Right lobe of liver (tissue), 4 donors: ENCODE measurements around the gene CRIM1.

ENCODE experiments used
- POLR2A ChIP-seq: fragments of 450-650 bp; IDR thresholded peaks from one replicate; pipeline ENCODE4 v1.6.1; 2017; ENCODE audit warnings: antibody characterized with exemption, mild to moderate bottlenecking
- TF ChIP-seq, protein P1 (sequence below), 4 donors: fragments of 200-600 bp in 3 of 4; fragments of 450-650 bp in 1 of 4; IDR thresholded peaks; one replicate each; pipeline versions ENCODE4 v1.5.1 to v1.8.0; 2016 to 2022; ENCODE audit warnings: antibody characterized with exemption in 4 of 4, mild to moderate bottlenecking in 2 of 4
- donor health status: DM: no; HTN: no; CAD: no.
- donor health status: DM: no; HTN: no; CAD: no.
- donor health status: DM: no; HTN: yes; CAD: no.

DNA sequence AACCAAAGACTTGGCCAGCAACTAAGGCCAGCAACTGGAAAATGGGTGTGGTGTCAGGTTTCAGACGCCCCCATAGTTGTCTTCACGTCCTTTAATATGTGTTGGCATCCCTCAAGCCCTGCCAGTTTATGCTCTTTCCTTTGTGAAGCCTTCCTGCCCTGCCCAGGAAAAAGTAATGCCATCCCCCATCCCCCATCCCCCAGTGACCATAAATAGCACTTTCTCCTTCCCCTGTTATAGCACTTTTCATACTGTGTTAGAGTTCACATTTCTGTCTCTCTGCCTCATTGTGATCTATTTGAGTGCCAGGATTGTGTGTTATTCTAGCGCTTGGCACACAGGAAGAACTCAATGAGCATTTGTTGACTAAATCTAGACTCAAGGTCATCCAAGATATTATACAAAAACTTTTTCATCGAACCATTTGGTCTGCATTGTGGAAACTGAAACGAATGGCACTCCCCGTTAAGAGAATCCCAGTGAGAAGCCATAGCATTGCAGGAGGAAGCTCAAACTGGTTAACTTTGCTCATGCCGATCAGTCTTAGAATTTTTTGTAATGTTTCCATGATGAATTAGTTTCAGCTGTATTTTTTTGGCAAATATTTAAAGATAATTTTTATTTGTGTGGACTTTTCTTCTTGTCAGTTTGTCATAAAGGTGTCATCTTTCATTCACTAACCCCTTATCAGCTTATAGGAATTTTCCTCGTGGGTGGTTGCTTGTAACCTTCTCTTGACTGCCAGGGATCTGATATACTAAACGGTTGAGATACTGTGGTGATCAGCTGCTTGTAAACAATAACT is 15.7 kb downstream of the CRIM1 start:
- TF ChIP-seq, protein P1, sequence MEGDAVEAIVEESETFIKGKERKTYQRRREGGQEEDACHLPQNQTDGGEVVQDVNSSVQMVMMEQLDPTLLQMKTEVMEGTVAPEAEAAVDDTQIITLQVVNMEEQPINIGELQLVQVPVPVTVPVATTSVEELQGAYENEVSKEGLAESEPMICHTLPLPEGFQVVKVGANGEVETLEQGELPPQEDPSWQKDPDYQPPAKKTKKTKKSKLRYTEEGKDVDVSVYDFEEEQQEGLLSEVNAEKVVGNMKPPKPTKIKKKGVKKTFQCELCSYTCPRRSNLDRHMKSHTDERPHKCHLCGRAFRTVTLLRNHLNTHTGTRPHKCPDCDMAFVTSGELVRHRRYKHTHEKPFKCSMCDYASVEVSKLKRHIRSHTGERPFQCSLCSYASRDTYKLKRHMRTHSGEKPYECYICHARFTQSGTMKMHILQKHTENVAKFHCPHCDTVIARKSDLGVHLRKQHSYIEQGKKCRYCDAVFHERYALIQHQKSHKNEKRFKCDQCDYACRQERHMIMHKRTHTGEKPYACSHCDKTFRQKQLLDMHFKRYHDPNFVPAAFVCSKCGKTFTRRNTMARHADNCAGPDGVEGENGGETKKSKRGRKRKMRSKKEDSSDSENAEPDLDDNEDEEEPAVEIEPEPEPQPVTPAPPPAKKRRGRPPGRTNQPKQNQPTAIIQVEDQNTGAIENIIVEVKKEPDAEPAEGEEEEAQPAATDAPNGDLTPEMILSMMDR (IDR thresholded peaks at IDR 0.05), result no peak
- TF ChIP-seq POLR2A, result no peak
